ENCODE measurements around the gene BORCS5.

BORCS5 gene

DNA sequence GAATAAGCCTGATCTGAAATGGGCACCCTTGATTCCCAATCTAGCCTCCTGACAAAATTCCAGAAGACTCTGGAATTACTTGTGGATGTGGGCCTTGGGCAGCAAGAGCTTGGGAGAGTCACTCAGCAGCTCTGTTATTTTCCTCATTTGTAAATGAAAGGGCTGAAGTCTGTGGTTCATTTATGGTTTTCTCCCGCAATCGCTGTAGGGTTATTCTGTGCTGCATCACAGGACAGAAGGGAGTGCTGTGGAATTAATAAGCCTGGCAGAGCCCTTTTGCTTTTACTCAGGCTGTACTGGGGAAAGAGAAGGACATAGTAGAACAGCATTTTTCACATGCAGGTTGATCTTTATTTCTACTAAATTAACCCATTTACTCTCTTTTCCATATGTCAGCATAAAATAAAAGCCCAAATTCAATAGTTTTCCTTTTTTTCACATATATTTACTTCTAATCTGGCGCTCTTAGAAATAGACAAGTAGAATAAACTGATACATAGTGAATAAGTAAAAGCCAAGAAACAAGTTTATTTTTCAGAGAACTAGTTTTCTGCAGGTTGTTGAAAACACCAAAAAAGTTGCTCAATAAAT lies 156.6 kb downstream of the BORCS5 start:
- TF ChIP-seq CTCF (conservative IDR thresholded peaks at IDR 0.05): no peak
- no peak overlapping the region for H3K27ac ChIP-seq

GRCh38 chr12:12518464-12518845 lies 161.6 kb downstream of the BORCS5 start:
- TF ChIP-seq CTCF (conservative IDR thresholded peaks at IDR 0.05): no peak
- H3K27ac ChIP-seq: no peak overlapping the region

DNA sequence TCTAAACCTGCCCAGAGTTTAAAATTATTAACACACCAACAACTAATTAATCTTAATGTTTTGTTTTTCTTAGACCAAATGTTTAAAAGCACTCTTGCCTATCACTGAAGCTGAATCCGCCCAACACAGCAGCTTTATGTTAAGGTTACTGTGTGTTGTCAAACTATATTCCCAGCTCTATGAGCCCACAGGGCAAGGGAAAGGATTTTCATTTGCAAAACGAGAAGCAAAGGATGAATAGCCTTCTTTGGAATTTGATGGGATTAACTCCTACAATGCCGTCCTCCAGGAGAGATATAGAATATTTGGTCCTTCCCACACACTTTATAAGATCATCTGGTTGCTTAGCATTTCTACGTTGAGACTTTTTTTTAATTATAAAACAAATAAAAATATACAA lies 162.0 kb downstream of the BORCS5 start:
- TF ChIP-seq CTCF (conservative IDR thresholded peaks at IDR 0.05): no peak

More for the DNA sequence above, 162.0 kb downstream of the BORCS5 start:
- no peak overlapping the region for H3K27ac ChIP-seq

All from VCaP (cell line).